ENCODE data around the gene RPL10A.
A peak's percentile ranks its signal among the peaks of the same experiment; 100 is the strongest.

The RPL10A gene

DNA sequence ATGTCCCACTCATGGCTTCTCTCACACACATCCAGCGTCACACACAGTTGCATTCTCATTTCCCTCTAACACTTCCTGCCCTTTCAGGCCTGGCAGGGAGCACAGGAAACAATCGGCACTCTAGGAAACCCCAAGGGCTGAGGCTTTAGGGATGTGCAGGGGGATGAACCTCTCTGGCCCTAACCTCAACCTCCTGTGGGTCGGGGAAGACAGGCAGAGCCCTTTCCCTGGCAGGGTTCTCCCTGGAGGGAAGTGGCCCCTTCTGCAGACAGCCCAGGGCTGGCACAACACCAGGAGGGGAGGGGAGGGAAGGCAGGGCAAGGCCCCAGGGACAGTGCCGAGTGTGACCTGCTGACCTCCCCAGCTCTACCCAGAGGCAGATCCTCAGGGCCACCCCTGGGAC is 26.0 kb downstream of the RPL10A start:
- H3K27ac ChIP-seq, result no peak overlapping the region
- no peak for TF ChIP-seq ZFX (IDR thresholded peaks at IDR 0.05)
- TF ChIP-seq, protein P1, sequence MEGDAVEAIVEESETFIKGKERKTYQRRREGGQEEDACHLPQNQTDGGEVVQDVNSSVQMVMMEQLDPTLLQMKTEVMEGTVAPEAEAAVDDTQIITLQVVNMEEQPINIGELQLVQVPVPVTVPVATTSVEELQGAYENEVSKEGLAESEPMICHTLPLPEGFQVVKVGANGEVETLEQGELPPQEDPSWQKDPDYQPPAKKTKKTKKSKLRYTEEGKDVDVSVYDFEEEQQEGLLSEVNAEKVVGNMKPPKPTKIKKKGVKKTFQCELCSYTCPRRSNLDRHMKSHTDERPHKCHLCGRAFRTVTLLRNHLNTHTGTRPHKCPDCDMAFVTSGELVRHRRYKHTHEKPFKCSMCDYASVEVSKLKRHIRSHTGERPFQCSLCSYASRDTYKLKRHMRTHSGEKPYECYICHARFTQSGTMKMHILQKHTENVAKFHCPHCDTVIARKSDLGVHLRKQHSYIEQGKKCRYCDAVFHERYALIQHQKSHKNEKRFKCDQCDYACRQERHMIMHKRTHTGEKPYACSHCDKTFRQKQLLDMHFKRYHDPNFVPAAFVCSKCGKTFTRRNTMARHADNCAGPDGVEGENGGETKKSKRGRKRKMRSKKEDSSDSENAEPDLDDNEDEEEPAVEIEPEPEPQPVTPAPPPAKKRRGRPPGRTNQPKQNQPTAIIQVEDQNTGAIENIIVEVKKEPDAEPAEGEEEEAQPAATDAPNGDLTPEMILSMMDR (conservative IDR thresholded peaks at IDR 0.05), result no peak

DNA sequence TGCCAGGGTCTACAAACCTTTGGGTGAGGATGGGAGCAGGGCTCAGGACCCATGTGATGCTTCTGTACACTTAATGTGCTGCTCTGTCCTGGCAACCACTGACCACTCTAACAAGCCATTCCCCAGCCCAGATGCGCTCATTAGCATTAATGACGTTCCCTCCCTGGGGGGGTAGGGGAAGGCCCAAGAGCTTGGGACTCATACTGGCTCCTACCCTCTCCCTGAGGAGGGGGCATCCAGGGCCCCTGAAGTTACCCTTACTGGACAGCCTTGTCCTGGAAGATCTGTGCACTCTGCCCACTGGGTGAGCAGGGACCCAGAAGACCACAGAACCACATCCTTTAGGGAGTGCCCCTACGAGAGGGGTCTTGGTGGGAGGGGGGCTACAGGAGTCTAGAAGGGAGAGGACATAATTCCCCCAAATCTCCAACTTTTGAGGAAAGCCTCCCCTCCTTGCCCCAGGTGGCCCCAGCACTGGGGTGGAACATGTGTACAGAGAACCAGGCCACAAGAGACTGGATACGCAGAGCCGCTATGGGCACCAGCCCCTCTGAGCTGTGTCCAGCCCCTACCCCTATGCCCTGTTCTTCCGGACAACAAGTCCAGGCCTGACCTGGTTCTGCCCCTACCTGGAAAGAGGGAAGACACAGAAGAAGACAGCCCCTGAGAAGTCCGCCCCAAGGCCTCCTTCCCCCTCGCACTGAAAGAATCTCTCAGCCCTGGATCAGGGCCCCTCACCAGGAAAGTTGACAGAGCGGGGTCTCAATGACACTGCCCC is 27.2 kb downstream of the RPL10A start:
- TF ChIP-seq ZFX (IDR thresholded peaks at IDR 0.05), result no peak
- TF ChIP-seq, protein P1 (conservative IDR thresholded peaks at IDR 0.05), result no peak
- H3K27ac ChIP-seq, result peak overlapping the region; percentile 97

DNA sequence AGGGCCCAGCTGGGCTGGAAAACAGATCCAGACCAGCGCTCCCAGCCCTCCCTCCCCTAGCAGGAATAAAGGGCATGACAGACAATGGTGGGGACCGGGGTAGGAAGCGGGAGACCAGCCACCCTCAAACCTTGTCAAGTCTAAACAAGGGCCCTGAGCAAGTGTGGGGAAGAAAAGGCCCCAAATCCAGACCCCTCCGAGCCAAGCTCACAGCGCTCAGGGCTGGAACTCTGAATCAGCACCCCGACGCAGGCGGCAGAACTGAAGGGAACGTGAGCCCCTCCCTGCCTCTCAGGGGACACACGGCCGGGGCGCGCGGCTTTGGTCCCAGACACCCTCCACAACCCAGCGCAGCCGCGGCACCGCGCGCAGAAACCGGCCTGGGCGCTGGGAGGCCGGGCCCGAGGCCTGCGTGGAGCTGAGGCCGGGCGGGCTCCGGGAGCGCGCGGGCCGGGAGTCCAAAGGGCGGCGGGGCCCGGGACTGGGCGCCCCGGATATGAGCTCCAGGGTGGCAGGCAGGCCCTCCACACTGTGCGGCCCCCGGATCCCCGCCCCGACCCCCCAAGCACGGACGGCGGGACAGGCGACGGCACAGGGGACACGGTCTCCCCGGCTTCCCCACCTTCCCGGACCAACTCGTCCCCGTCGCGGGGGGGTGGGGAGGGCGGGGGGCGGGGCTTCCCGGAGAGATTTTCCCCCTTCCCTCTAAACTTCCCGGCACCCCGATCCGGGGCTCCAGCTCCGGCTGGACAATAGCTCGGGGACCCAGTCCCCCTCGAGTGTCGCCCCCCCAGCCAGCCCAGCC is 28.0 kb downstream of the RPL10A start:
- TF ChIP-seq, protein P1 (conservative IDR thresholded peaks at IDR 0.05), result no peak
- TF ChIP-seq ZFX (IDR thresholded peaks at IDR 0.05), result peak; percentile 93
- peak overlapping the region; percentile 97 for H3K27ac ChIP-seq

DNA sequence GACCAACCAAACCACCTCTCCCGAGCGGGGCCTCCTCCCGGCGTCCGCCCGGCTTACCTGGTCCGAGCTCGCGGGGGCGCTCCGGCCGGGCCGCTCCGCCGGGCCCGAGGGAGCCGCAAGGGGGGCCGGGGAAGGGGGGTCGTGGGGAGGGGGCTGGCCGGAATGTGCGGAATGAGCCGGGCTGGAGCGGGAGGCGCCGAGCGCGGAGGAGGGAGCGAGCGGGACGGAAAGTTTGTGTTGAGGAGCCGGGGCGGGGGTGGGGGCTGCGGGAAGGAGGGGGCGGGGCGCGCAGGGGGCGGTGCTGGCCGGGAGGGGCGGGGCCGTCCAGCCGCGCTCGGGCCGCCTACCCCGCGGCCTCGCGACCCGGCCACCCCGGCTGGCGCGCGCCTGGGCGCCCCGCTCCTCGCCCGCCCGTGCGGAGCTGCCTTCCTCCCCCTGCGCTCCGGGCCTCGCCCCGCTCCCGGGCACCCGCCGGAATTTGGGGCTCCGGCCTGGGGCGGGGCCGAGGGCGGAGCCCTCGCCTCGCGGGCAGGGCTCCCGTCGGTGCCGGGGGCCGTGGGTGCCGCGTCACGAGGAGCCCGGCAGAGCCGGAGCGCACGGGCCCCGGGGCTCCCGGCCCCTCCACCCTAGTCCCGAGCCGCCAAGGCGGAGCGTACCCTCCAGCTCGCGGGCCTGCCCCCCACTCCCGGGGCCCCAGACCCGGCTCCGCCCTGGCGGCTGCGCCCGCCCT is 28.8 kb downstream of the RPL10A start, which contains the start of gene TEAD3:
TSS of gene TEAD3 (minus strand) at position 239 of the 730 bp plus-strand sequence.
- H3K27ac ChIP-seq, result peak within 1 kb of the TSS; percentile 97
- TF ChIP-seq, protein P1 (conservative IDR thresholded peaks at IDR 0.05), result no peak
- TF ChIP-seq ZFX (IDR thresholded peaks at IDR 0.05), result no peak

DNA sequence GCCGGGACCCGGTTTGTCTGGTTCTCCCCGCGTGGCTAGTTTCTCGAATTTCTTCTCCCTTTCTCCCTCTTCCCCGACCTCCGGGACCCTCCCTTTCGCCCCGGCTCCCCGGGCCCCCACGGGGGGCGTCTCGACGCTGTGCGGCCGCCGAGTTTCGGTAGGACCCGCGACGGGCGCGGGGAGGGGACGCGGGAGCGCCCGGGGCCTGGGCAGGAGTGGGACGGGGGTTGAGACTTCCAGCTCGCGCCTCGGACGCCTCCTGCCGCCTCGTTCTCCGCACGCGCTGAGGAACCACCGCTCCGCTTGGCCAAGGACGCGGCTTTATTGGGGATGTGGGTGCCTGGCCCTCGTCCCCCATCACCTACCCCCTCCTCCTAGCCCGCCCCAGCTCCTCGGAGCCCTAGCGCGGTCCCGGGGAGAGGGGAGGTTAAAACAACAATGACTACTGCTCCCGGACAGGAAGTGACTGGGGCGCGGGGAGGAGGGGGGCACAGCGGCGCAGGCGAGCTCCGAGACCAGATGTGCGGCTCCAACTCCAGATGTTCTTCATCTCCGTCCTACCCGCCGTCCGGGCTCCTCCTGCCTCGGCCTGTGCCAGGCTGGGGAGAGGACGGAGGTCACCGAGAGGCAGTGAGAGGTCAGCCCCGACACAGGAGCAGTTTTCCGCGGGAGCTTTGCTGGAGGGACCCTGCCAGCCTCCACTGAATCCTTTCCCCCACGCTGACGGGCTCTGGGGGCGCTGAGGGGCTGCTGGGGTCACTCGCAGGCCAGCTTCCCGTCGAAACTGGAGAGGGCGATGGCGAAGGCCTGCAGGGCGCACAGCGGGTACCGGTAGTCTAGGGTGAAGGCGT is 29.6 kb downstream of the RPL10A start:
- peak overlapping the region; percentile 97 for H3K27ac ChIP-seq

DNA sequence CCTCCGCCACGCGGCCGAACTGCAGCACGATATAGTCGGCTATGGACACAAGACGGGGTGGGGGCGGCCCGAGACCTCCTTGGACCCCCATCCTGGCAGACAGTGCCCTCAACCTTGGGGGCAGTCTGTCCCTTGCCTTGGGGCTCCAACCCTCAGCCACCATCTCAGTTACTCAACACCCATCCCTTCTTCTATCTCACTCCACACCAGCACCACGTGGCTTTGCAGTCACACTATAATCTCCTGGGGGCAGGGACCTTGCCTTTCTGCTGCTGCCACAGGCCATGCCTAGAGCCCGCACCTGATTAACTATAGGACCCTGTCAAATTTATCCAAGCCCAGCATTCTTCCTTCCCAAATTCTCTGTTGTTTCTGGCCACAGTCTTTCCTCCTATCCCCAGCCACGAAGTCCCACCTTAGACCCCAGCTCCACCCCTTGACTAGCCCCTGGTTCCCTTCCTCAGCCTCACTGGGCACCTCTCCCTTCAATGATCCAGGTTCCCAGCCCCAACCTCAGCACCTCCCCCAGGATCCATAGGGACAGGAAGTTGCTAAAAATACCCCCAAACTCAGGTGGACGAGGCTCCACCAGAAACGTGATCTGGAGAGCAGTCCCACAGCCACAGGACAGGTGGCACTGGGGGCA is 30.3 kb downstream of the RPL10A start:
- no peak for TF ChIP-seq ZFX (IDR thresholded peaks at IDR 0.05)
- TF ChIP-seq, protein P1 (conservative IDR thresholded peaks at IDR 0.05), result no peak
- H3K27ac ChIP-seq, result peak overlapping the region; percentile 97

More for the DNA sequence above, 29.6 kb downstream of the RPL10A start:
- TF ChIP-seq ZFX (IDR thresholded peaks at IDR 0.05), result peak; percentile 55
- TF ChIP-seq, protein P1 (conservative IDR thresholded peaks at IDR 0.05), result no peak

Measured in C4-2B (cell line).